GM21737 (cell line): ENCODE data around the gene FCHSD2.
"Not testable (repeated sequence)": the region's sequence is repeated elsewhere in the genome, so short reads cannot be mapped to it uniquely, and the experiment has no call there.

ENCODE experiments used
- ATAC-seq: cut with Tn5 transposase; IDR thresholded peaks from one replicate; pipeline ENCODE4 v1.9.1; 2021; ENCODE audit warnings: mild to moderate bottlenecking, moderate library complexity; ENCODE audit not compliant: unreplicated experiment

Gene FCHSD2

DNA sequence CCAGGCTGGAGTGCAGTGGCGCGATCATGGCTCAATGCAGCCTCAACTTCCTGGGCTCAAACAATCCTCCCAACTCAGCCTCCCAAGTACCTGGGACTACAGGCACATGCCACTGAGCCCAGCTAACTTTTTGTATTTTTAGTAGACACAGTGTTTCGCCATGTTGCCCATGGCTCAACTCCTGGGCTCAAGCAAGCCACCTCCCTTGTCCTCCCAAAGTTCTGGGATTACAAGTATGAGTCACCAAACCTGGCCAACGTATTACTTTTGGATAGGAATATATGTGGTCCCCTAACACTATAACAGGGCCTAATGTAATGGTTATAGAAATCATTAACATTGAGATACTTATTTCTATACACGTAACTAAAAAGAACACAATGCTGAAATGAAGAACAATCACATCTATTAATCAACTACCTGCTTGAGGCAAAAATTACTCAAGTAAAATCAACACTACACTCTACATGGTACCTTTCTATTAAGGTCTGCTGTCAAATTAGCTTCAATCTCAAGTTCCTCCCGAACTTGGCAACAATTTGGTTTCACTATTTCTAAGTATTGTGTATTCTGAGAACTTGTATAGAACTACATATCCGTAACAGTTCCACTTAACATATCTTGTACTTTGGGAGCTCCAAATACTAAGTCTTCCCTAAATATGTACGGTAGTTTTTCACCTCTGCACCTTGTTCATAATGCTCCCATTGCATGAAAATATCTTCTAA, 124.9 kb downstream of the FCHSD2 start:
- ATAC-seq: no peak

DNA sequence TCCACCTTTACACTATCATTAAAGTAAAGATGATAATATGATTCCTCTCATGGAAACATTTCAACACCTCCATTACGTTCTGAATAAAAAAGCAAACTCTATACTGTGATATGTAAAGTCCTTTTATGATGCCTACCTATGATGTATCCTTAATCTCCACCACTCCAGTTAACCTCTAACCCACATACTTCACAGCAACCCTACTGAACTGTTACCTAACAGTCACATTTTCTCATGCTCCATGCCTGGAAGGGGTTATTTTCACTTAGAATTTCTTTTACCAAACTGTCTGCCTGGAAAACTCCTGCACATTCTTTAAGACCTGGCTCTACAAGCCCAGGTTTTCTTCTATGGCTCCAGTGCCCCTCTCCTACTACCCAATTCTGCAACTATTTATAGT, 129.1 kb downstream of the FCHSD2 start:
- ATAC-seq: no peak

DNA sequence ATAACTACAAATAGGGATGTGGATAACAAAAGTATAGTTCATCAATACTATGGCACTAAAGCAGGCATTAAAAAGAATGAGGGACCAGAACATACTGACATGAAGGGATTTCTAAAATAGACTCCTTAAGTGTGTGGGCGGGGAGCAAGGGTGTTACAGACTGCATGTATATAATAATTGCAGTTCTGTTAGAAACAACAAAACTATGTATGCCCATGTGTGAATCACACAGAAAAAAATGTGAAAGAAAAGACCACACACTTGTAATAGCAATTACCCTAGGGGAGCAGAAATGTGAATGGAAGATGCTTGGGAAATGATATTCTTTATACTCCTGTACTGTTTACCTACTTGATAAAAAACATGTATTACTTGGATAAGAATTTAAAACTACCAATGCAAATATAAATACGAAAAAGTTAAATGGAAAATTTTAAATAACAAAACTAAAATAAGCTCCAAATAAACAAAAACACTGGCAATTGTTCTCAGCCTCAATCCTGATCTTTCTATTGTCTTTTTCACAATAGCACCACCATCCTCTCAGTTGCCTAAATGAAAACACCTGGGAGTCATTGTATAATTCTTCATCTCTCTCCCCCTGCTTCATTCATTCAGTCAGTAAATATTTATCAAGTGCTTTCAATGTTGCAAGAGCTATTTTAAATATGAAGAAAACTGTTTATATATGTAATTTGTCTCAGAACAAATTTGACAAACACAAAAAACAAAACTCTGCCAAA, 129.8 kb downstream of the FCHSD2 start:
- ATAC-seq: no peak

DNA sequence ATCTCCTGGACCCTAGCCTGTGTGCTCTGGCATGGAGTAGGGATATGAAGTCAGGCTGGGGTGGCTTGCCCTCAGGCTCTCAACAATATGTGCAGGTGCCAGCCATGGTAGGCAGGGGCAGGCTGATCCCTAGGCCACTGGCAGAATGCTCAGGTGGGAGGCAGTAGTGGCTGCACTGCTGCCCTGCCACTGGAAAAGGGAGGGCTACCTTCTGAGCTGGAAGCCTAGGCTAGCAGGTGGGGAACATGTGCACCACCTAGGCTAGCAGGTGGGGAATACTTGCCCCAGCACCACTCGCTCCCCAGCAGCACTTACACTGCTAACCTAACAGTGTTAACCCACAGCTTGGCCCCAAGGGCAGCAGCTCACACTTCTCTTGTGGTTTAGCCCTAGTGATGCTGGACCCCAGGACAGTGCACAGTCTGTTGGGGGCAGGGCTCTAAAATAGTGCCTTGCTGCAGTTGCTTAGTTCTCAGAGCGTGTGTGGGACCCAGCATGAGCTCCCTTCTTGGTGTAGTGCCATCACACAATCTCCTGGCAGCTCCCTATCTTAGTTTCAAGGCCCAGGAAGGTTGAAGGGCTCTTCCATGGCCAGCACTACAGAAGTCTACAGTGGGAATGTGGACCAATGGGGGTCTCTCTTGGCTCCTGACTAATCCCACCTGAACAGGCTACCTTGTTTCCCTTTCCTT, 130.8 kb downstream of the FCHSD2 start:
- no peak for ATAC-seq

DNA sequence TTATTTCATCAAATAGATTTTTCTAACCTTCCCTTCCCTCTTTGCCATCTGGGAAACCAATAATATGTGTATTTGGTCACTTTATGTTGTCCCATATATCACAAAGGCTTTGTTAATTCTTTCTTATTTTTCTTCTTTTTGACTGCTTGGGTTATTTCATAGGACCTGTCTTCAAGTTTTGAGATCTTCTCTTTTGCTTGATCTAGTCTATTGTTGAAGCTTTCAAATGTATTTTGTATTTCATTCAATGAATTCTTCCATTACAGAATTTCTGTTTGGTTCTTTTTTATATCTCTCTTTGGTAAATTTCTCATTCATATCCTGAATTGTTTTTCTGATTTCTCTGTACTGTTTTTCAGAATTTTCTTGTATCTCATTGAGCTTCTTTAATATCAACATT, 132.1 kb downstream of the FCHSD2 start:
- no peak for ATAC-seq

DNA sequence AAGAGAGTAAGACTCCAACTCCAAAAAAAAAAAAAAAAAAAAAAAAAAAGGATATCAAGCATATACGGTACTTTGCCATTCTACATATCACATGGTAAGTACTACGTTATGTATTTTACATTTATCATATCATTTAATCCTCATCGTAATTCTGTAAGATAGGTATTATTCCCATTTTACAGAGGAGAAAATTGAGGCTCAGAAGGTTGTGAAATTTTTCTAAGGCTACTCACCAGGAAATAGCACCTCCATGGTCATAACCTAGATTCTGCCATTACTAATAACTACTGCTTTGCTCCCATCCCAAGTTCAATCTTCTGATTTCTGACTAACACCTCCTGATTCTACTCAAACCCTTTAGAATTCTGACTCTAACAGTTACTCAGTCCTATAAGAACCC, 138.0 kb downstream of the FCHSD2 start:
- ATAC-seq: no peak

DNA sequence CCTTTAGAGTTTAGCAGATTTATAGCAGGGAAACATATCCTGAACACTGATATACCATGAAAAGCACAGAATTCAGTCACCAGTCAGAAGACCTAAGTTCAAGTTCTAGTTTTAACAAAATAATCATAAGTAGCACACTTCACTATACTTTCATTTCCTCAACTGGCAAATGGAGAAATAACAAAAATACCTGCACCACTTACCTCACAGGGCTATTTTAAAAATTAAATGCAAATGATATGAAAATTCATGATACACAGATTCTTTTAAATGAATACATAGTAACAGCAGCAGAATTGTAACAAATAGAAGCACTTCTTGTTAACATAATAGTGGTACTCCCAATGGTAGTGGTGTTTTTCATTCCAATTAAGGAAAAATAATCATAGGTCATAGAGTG, 139.0 kb downstream of the FCHSD2 start:
- ATAC-seq: no peak

DNA sequence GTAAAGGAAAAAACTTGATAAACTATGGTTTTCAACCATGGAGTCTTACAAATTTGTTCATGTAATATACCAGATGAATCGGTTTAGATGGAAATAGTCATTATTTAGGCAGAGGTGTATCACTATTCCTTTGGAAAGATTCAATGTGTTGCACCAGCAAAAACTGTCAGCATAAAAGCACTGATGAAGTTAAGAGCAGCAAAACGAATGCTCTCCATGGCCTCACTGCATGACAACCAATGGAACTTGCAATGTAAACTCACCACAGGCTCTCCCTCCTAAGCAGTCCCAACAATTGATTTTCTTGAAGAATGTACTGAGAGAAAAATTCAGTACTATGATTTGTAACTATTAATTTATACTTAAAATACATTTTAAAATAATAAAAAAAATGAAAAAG, 139.9 kb downstream of the FCHSD2 start:
- no peak for ATAC-seq

DNA sequence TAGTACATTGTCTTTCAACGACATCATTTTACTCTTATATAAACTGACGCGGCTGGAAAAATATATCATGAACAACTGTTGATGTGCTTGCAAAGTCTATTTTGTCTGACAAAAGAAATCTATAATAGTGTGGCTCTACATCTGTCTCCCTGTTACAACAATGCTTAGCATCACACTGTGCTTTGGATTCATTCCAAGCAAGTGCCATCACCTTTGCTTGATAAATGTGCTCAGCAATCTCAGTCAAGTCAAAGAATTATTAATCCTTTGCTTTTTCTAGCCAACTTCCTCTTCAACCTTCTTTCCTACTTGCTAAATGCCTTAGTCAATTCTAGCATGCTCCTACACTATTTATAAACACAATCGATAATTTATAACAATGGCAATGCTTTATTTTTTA, 140.5 kb downstream of the FCHSD2 start:
- no peak for ATAC-seq

DNA sequence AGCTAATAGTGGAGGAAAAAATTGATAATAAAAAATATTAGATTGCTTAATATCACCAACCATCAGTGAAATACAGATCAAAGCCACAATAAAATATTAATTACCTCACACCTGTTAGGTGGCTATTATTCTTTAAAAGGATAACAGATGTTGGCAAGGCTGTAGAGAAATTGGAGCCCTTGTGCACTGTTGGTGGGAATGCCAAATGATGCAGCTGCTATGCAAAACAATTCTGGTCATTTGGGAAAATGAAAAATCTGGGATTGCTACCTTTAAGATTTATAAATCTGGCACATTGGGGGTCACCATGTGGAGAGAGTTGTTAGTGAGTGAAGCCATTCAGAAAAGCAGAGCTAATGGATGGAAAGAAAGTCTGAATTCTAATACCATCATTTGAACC, 143.4 kb downstream of the FCHSD2 start:
- no peak for ATAC-seq

DNA sequence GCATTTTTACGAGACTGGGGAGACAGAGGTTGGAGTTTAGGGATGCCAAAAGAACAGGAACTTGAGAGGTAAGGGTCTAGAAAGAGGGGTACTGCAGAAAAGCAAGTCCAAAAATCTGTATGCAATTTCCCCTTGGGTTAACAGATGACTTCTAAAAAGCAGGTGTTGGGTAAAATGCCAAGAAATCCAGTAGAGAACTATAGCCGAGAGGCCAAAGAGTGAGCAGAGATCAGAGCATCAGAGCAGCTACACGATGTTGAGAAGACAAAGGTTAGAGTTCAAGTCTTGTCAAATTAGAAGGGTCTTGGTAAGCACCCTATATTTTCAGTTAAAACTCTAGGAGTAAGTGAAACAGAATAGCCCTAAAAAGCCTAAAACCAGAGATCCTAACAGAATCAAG, 145.2 kb downstream of the FCHSD2 start:
- ATAC-seq: no peak

DNA sequence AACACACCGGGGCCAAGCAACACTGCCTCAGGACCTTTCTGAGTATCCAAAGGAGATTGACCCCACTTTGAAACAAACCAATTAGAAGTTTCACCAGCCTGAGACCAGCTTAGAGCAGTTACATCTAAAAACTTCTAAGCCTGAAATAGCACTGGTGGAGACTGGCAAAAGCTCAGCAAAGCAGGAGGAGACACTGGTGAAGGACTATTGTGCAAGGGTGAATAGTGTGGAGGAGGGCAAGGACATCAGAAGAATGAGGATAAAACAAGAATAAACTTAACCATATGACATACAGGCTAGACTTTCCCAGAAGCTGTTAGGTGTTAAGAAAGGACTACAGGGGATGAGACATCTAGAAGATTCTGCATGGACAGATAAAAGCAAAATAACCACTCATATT, 152.4 kb downstream of the FCHSD2 start:
- ATAC-seq: no peak

DNA sequence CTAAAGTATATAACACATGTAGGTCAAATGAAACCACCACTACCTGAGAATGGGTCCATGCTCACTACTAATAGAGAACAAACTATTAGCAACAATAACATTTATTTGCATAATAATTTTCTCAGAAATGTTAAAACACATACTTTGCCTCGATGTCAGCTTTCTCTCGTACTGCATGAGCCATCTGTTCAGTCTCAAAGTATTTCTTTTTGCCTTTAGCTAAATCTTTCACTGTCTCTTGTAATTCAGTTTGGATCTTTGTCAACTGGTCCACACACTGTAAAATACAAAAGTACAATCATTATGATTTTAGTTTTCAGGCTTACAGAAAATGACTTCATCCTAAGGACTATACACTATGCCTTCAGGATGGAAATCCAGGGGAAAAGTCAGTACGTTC, 153.3 kb downstream of the FCHSD2 start:
- no peak for ATAC-seq

DNA sequence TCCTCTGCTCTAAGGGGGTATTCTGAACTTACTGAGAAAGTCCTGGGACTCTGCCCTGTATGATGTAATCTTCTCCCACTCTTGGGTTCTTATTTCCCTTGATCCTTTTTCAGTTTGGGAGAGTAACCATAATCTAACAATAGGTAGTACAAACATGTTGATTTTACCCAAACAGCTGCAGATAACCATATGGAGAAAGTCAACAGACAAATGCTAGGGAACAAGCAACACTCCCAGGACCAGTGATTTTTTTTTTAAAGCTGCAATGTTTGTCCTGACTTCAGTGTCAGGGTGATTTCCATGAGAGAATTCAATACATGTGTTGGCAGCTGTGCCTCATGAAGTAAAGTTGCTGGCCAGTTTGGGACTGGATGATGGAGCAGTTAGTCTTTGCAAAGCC, 156.5 kb downstream of the FCHSD2 start:
- no peak for ATAC-seq

DNA sequence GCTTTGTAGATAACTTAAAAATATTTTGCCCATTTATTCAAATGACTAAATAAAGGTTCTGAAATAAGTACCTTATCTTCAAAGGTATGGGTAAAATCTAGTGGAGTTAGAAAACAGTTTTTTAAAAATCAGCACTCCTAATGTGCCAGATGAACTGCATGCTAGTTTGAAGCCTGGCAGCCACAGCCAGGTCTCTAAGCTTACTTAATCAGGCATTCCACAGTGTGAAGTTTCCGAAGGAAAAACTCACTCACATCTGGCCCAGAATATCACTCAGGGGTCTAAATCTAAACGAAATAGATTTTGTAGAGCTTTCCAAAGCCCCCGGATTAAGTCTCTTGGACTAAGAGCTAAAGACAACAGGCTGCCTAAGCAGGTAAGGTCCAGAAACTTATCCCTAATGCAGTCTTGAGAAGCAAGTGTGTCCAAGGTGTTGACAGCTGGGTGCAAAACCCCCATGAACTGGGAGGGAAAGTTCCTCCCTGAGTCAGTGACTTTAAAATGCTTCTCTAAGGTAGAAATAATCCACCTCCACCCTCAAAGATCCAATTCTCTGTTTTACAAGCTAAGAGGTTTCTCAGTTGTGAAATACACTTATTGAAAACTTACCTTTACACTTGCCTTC, 157.6 kb downstream of the FCHSD2 start:
- ATAC-seq: no peak

DNA sequence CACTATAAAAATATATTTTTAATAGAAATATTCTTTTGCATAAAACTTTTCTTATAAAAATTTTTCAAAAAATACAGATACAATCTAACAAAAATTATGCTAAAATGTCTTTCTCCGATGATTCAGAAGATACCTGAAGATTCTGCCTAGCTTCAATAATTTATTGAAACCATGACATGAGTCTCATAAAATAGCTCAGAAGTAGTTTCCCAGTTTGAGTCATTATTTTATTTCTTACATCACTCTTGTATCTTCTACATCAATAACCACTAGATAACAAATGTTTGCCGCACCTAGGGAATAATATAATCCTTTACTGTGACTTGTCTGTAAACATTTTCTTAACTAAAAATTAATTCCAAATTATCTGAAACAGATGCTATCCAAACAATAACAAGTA, 158.6 kb downstream of the FCHSD2 start:
- ATAC-seq: no peak

DNA sequence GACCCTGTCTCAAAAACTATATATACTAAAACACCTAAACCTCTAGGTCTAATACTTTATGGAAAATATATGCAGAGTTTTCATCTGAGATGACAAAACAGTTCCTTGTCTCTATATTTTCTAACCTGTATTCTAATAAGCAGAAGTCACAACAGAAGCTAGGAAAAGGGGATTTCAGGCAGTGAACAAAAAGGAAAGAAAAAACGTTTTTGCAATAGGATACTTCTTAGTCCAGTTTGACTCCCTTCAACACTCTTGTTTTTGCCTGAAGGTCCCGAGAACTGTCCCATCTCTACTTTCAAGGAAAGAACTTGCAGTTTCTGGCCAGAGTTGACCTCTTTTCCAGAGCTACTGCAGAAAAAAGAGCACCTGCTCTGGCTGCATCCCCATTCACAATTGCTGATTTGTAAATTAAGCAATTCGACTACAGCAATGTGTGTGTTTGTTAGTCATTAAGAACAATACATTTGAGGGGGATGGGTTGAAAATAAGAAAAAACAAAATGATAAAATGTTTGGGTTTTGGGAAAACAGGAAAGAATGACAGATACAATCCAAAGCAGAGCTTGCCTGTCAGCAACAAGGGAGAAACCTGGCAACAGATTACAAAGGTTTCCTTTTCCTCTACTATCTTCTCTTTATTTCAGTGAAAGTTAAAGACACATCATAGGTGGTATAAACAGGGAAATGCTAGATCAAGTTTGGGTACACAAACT, 160.0 kb downstream of the FCHSD2 start:
- no peak for ATAC-seq

DNA sequence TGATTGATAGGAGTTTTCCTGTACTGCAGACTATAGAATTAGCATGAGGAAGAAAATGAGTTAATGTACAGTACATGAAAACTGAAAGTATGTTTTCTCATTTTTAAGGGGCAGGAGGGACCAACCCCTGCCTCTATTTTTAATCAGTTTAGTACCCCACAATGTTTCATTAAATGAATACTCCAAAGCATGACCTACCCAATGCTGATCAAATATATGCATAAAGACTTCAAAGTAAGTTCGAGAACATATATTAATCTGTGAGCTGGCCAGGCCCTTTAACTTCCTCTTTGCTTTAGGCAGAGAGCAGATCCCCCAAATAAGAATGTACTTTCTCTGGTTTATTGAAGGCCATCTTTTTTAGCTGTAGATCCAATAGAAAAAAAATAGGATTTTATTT, 161.0 kb downstream of the FCHSD2 start:
- ATAC-seq: no peak

DNA sequence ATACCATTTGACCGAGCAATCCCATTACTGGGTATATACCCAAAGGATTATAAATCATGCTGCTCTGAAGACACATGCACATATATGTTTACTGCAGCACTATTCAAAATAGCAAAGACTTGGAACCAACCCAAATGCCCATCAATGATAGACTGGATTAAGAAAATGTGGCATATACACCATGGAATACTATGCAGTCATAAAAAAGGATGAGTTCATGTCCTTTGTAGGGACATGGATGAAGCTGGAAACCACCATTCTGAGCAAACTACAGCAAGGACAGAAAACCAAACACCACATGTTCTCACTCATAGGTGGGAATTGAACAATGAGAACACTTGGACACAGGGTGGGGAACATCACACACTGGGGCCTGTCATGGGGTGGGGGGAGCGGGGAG, 164.3 kb downstream of the FCHSD2 start:
- ATAC-seq: not testable (repeated sequence)

DNA sequence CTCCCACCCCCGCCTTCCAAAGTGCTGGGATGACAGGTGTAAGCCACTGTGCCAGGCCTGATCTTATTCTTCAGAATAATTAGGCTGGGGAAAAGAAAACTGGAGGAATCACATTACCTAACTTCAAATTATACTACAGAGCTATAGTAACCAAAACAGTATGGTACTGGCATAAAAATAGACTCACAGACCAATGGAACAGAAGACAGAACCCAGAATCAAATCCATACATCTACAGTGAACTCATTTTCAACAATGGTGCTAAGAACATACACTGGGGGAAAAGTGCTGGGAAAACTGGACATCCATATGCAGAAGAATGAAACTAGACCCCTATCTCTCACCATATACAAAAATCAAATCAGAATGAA, 165.6 kb downstream of the FCHSD2 start:
- not testable (repeated sequence) for ATAC-seq
